Transverse colon (tissue), 4 donors: ENCODE data around the gene VPS13A. TPM values are rescaled to one million over a fixed set of nuclear protein-coding genes. Genes with fewer than 3 reads are reported as not detected.

Experiments used
- DNase-seq: peaks from one replicate; pipeline ENCODE4 v3.0.0-alpha.2; 2019
- H3K27ac ChIP-seq, 4 donors: fragments of 200-600 bp; sonication (generic); 2 replicates each; pipeline ENCODE4 v1.5.1; 2016 to 2018; ENCODE audit warnings: inconsistent platforms in 4 of 4
- H3K27me3 ChIP-seq: fragments of 200-600 bp; sonication (generic); 2 replicates; pipeline ENCODE4 v1.5.1; 2017; ENCODE audit warnings: inconsistent platforms
- H3K36me3 ChIP-seq, 4 donors: fragments of 200-600 bp; sonication (generic); 2 replicates each; pipeline ENCODE4 v1.5.1; 2017 to 2019; ENCODE audit warnings: inconsistent platforms in 4 of 4
- H3K4me1 ChIP-seq, 4 donors: fragments of 200-600 bp; sonication (generic); 2 replicates each; pipeline ENCODE4 v1.5.1; 2017 to 2020; ENCODE audit warnings: inconsistent platforms in 4 of 4
- H3K4me3 ChIP-seq, 4 donors: fragments of 200-600 bp; sonication (generic); 1 replicate in 1 of 4; 2 replicates in 3 of 4; pipeline versions ENCODE4 v1.5.1 to v1.6.1; 2017 to 2019; ENCODE audit warnings: inconsistent platforms in 4 of 4
- H3K9me3 ChIP-seq, 2 donors: fragments of 200-600 bp; sonication (generic); 2 replicates each; pipeline ENCODE4 v1.5.1; 2017 to 2019; ENCODE audit warnings: inconsistent platforms in 2 of 2
- CTCF ChIP-seq, 5 experiments: fragments of 200-600 bp in 3 of 5; fragments of 450-650 bp in 2 of 5; sonication (generic) in 3 of 5; IDR thresholded peaks; 1 replicate in 2 of 5; 2 replicates in 3 of 5; pipeline ENCODE4 v1.5.1; 2016 to 2017; ENCODE audit warnings: antibody characterized with exemption in 5 of 5, inconsistent platforms in 3 of 5, mild to moderate bottlenecking in 2 of 5, moderate library complexity in 1 of 5
- EP300 ChIP-seq: sonication (generic); formaldehyde crosslinking; IDR thresholded peaks from one replicate; pipeline ENCODE4 v1.6.1; 2017; ENCODE audit warnings: antibody characterized with exemption, low read depth
- POLR2A ChIP-seq: fragments of 450-650 bp; IDR thresholded peaks from one replicate; pipeline ENCODE4 v1.6.1; 2016; ENCODE audit warnings: antibody characterized with exemption, mild to moderate bottlenecking, moderate library complexity
- POLR2AphosphoS5 ChIP-seq, 3 donors: sonication (generic); formaldehyde crosslinking; IDR thresholded peaks; one replicate each; pipeline ENCODE4 v1.6.1; 2016; ENCODE audit warnings: antibody characterized with exemption in 3 of 3
- WGBS, 2 donors: methylation state at CpG; one replicate each; pipeline ENCODE4 v1.1.5; 2018; ENCODE audit warnings: low coverage in 1 of 2; 5-methylcytosine and 5-hydroxymethylcytosine counted together
- in situ Hi-C, 4 donors: fragments of 200-750 bp; cut with MboI; loops; one replicate each; pipeline versions ENCODE4 v1.15.0 to v1.15.1; 2017; ENCODE audit warnings: low sequenced_read_pairs in 3 of 4, low pct_ligation_motif_present in 1 of 4, low pct_unique_long_range_greater_than_20kb in 1 of 4
- intact Hi-C: fragments of 100-400 bp; cut with DNase I; formaldehyde crosslinking; loops from one replicate; pipeline ENCODE4 v1.15.1; 2023; ENCODE audit warnings: low total_unique reads
- total RNA-seq, 4 donors: library from RNA; depleted of rRNA; stranded (reverse); fragments of >200 nt; gene quantifications; one replicate each; pipeline ENCODE4 v1.1.0, GENCODE V29; 2016

Gene VPS13A
- total RNA-seq, 4 donors from 2014 or later, result 88.8 to 148 (median 115) TPM

GRCh38 chr9:77291714-77292113 is 114.4 kb downstream of the VPS13A start:
- DNase-seq, result no peak
- intact Hi-C loops, result no loop called here
- TF ChIP-seq EP300 (no peak), CTCF (IDR thresholded peaks at IDR 0.05) (peak in 3 of 5 experiments; percentile 15 to 27 (median 21))

GRCh38 chr9:77293949-77294348 is 116.6 kb downstream of the VPS13A start:
- Histone ChIP-seq H3K36me3 (peaks cover 0 to 4% (median under 1%) of the 10 kb centered on the region in 4 donors), H3K4me3 (no peak overlapping the region), H3K27ac (no peak overlapping the region), H3K27me3 (no peaks in the 10 kb centered on the region), H3K9me3 (no peaks in the 10 kb centered on the region), H3K4me1 (peaks cover 0 to 10% (median 5%) of the 10 kb centered on the region in 4 donors)
- TF ChIP-seq EP300 (no peak), POLR2AphosphoS5 (IDR thresholded peaks at IDR 0.05) (no peak), CTCF (IDR thresholded peaks at IDR 0.05) (no peak), POLR2A (no peak)
- no peak for DNase-seq
- in situ Hi-C loops (loop anchor here in 1 of 4 donors (25.0 kb wide), 1 partner anchor 93 kb away; no protein-coding TSS in a partner anchor), intact Hi-C loops (no loop called here)
- WGBS, 2 donors, result 92 to 93% methylated on average over 5 to 6 of the region's 6 CpGs

More at GRCh38 chr9:77291714-77292113, 114.4 kb downstream of the VPS13A start:
- Histone ChIP-seq H3K36me3 (peaks cover 0 to 14% (median 6%) of the 10 kb centered on the region in 4 donors), H3K27me3 (no peaks in the 10 kb centered on the region), H3K4me3 (no peak overlapping the region), H3K4me1 (peaks cover 0 to 10% (median 5%) of the 10 kb centered on the region in 4 donors), H3K27ac (no peak overlapping the region), H3K9me3 (no peaks in the 10 kb centered on the region)
- in situ Hi-C loops, result loop anchor here in 1 of 4 donors (25.0 kb wide), 1 partner anchor 96 kb away; no protein-coding TSS in a partner anchor
- 81% methylated on average over 1 of the region's 1 CpG; no CpG with 5 or more reads in 1 of the 2 donors for WGBS, 2 donors

GRCh38 chr9:77304543-77304942 is 127.2 kb downstream of the VPS13A start:
- TF ChIP-seq EP300, result no peak
- H3K9me3 ChIP-seq, result no peaks in the 10 kb centered on the region
- no peak overlapping the region for H3K27ac ChIP-seq
- H3K27me3 ChIP-seq, result no peaks in the 10 kb centered on the region
- H3K4me1 ChIP-seq, result no peaks in the 10 kb centered on the region
- intact Hi-C loops (no loop called here), in situ Hi-C loops (no loop called here)
- no peak overlapping the region for H3K4me3 ChIP-seq
- H3K36me3 ChIP-seq, result peaks cover 0 to 8% (median 0%) of the 10 kb centered on the region in 4 donors
- no peak for DNase-seq

- in situ Hi-C loops, result no loop called here
- 100% methylated on average over 1 of the region's 1 CpG for WGBS, 2 donors
These were observed 128.5 kb downstream of the VPS13A start for GRCh38 chr9:77305622-77306400.

More at GRCh38 chr9:77305622-77306400, 128.5 kb downstream of the VPS13A start:
- intact Hi-C loops, result no loop called here
- no peaks in the 10 kb centered on the region for H3K4me1 ChIP-seq
- no peak overlapping the region for H3K27ac ChIP-seq
- no peak for DNase-seq
- peaks cover 0 to 10% (median 2%) of the 10 kb centered on the region in 4 donors for H3K36me3 ChIP-seq
- TF ChIP-seq EP300, result no peak
- TF ChIP-seq POLR2AphosphoS5 (IDR thresholded peaks at IDR 0.05), result no peak
- no peak for TF ChIP-seq POLR2A
- no peak for TF ChIP-seq CTCF (IDR thresholded peaks at IDR 0.05)
- H3K4me3 ChIP-seq, result no peak overlapping the region
- H3K9me3 ChIP-seq, result no peaks in the 10 kb centered on the region
- no peaks in the 10 kb centered on the region for H3K27me3 ChIP-seq
